T-helper 1 cell treated with Interleukin-12 subunit alpha and Interleukin-12 subunit beta and Interleukin-4 antibody, amounts not matched to agents 30 ng/mL and 1 ng/mL, for 36 hours (primary cell): Measurements from ENCODE around the gene SORL1-AS1.
"Not testable (repeated sequence)": the region's sequence is repeated elsewhere in the genome, so short reads cannot be mapped to it uniquely, and the experiment has no call there.

ENCODE experiments used
- intact Hi-C: fragments of 100-400 bp; cut with micrococcal nuclease; formaldehyde crosslinking; loops from one replicate; pipeline ENCODE4 v1.15.1; 2024

Gene SORL1-AS1

GRCh38 chr11:121435132-121435531 is 17.6 kb downstream of the SORL1-AS1 start:
- intact Hi-C loops: no loop called here

GRCh38 chr11:121431820-121432526 is 20.8 kb downstream of the SORL1-AS1 start:
- intact Hi-C loops: no loop called here

- intact Hi-C loops: no loop called here
Observed at GRCh38 chr11:121429556-121429955, 23.2 kb downstream of the SORL1-AS1 start.

- intact Hi-C loops: loop anchor here (2.0 kb wide), 2 partner anchors 21 to 61 kb away; no protein-coding TSS in a partner anchor
Observed at GRCh38 chr11:121427400-121427744, 25.4 kb downstream of the SORL1-AS1 start.

- intact Hi-C loops: loop anchor here (2.0 kb wide), 2 partner anchors 22 to 60 kb away; no protein-coding TSS in a partner anchor
Observed at GRCh38 chr11:121426476-121427399, 26.0 kb downstream of the SORL1-AS1 start.

GRCh38 chr11:121425828-121426227 is 26.9 kb downstream of the SORL1-AS1 start:
- intact Hi-C loops: loop anchor here (2.0 kb wide), 2 partner anchors 23 to 59 kb away; no protein-coding TSS in a partner anchor

GRCh38 chr11:121422675-121423074 is 30.1 kb downstream of the SORL1-AS1 start:
- intact Hi-C loops: loop anchor here (1.0 kb wide), 2 partner anchors 28 to 44 kb away; no protein-coding TSS in a partner anchor

- intact Hi-C loops: no loop called here
Observed at GRCh38 chr11:121421149-121421901, 31.4 kb downstream of the SORL1-AS1 start.

GRCh38 chr11:121420398-121420797 is 32.4 kb downstream of the SORL1-AS1 start:
- intact Hi-C loops: no loop called here

- intact Hi-C loops: loop anchor here (2.0 to 5.0 kb wide), 3 partner anchors 53 to 172 kb away; no protein-coding TSS in a partner anchor
Observed at GRCh38 chr11:121419836-121420235, 32.9 kb downstream of the SORL1-AS1 start.

- intact Hi-C loops: loop anchor here (1.0 to 5.0 kb wide), 4 partner anchors 31 to 174 kb away; no protein-coding TSS in a partner anchor
Observed at GRCh38 chr11:121418625-121419114, 34.1 kb downstream of the SORL1-AS1 start.

- intact Hi-C loops: loop anchor here (1.0 to 5.0 kb wide), 8 partner anchors 32 to 175 kb away; partner anchors contain the start of gene SC5D
Observed at GRCh38 chr11:121417607-121418006, 35.2 kb downstream of the SORL1-AS1 start.

- intact Hi-C loops: loop anchor here (1.0 to 5.0 kb wide), 6 partner anchors 47 to 175 kb away; partner anchors contain the start of gene SC5D
Observed at GRCh38 chr11:121417055-121417551, 35.7 kb downstream of the SORL1-AS1 start.

- intact Hi-C loops: loop anchor here (2.0 to 5.0 kb wide), 3 partner anchors 66 to 176 kb away; no protein-coding TSS in a partner anchor
Observed at GRCh38 chr11:121415856-121416255, 36.9 kb downstream of the SORL1-AS1 start.

- intact Hi-C loops: no loop called here
Observed at GRCh38 chr11:121414141-121414913, 38.4 kb downstream of the SORL1-AS1 start.

GRCh38 chr11:121412711-121413415 is 39.9 kb downstream of the SORL1-AS1 start:
- intact Hi-C loops: no loop called here

- intact Hi-C loops: no loop called here
Observed at GRCh38 chr11:121412000-121412587, 40.7 kb downstream of the SORL1-AS1 start.

- intact Hi-C loops: not testable (repeated sequence)
Observed at GRCh38 chr11:121411330-121411729, 41.4 kb downstream of the SORL1-AS1 start.

- intact Hi-C loops: not testable (repeated sequence)
Observed at GRCh38 chr11:121410041-121410440, 42.7 kb downstream of the SORL1-AS1 start.
